Measurements from ENCODE around the gene CASTOR2. TPM values are rescaled to one million over a fixed set of nuclear protein-coding genes. Genes with fewer than 3 reads are reported as not detected.
"Not testable (repeated sequence)": the region's sequence is repeated elsewhere in the genome, so short reads cannot be mapped to it uniquely, and the experiment has no call there.

The CASTOR2 gene
- 10 to 100 TPM in 1 of 2 donors, 1 to 10 TPM in 1; 9.6 to 14.0 TPM for total RNA-seq

DNA sequence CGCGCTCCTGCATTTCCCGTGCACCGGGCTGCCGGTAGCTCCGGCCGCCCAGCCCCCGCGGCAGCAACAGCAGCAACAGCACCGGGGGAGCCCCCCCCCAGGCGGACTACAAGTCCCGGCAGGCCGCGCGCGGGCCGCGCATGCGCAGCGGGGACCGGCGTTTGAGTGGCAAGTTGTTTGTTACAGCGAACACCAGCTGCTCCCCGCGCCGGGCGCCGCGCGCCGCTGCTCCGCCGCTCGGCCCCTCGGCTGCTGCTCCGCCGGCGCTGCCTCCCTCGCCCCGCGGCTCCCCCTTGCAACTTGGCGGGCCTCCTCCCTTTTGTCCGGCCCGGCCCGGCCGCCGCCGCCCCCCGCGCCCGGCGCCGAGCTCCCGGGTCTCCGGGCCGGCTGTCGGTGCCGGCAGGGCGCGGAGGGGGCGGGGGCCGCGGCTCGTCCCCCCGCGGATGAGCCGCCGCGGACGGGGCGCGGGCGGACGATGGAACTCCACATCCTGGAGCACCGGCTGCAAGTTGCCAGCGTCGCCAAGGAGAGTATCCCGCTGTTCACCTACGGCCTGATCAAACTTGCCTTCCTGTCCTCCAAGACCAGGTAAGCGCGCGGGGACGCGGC, at the start of gene CASTOR2:
CASTOR2 (plus strand) TSS at position 195 of the 609 bp plus-strand sequence; CDS start at position 476, 281 bp downstream.
- no CpG with 5 or more reads among the region's 84 CpGs for WGBS, 2 donors

DNA sequence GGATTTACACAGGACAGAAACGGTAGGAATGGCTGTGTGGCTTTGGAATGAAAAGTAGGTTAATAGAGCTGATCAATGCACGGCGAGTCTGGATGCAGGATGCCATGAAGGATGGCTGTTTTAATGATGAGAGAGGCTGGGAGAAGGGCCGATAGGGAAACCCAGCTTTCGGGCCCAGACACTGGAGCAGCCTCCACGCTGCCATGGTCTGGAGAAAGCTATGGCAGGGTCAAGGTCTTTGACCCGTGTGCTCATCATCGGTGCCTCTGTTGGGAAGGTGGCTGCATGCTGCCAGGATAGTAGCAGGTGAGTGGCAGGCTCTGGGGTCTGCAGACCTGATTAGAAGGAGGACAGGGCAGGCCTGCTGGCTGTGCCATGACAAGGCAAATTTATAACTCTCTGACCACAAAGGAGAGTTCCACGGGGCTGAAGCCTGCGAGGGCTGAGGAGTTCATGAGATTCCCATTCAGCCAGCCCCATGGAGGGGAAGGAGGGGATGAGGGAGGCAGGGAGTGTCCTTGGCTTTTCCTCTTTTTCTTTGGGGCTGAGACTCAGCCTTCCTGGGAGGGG, 42.1 kb upstream of the CASTOR2 start:
- WGBS, 2 donors = 72 to 73% methylated on average over 6 to 9 of the region's 10 CpGs

More for the DNA sequence above, at the start of gene CASTOR2:
- H3K4me3 ChIP-seq; H3K27ac ChIP-seq; intact Hi-C loops (cut with DNase I); H3K36me3 ChIP-seq (replicated peaks in 1 of 2; ENCODE audit: insufficient read depth in 1 of 2, low read depth in 2 of 2); H3K4me1 ChIP-seq; H3K9me3 ChIP-seq; H3K27me3 ChIP-seq: not testable (repeated sequence)
- peak; percentile 89 for ATAC-seq
- DNase-seq = peak; percentile 65 to 88 (median 76)
- TF ChIP-seq POLR2A (IDR thresholded peaks at IDR 0.05) = peak in 1 of 3 donors; percentile 17

GRCh38 chr7:74923644-74924043, 40.9 kb upstream of the CASTOR2 start:
- intact Hi-C loops (cut with DNase I); H3K36me3 ChIP-seq (replicated peaks in 1 of 2; ENCODE audit: insufficient read depth in 1 of 2, low read depth in 2 of 2); H3K27me3 ChIP-seq; H3K9me3 ChIP-seq; ATAC-seq; H3K27ac ChIP-seq; H3K4me1 ChIP-seq; DNase-seq; H3K4me3 ChIP-seq: not testable (repeated sequence)
- 80 to 93% methylated on average over 1 of the region's 1 CpG for WGBS, 2 donors

More for the DNA sequence above, 42.1 kb upstream of the CASTOR2 start:
- DNase-seq; H3K27ac ChIP-seq; intact Hi-C loops (cut with DNase I); H3K27me3 ChIP-seq; H3K4me3 ChIP-seq; H3K4me1 ChIP-seq; H3K36me3 ChIP-seq (replicated peaks in 1 of 2; ENCODE audit: insufficient read depth in 1 of 2, low read depth in 2 of 2); H3K9me3 ChIP-seq; ATAC-seq: not testable (repeated sequence)

GRCh38 chr7:74926968-74927367, 37.5 kb upstream of the CASTOR2 start:
- ATAC-seq; H3K27ac ChIP-seq; H3K27me3 ChIP-seq; H3K36me3 ChIP-seq (replicated peaks in 1 of 2; ENCODE audit: insufficient read depth in 1 of 2, low read depth in 2 of 2); intact Hi-C loops (cut with DNase I); H3K4me1 ChIP-seq; DNase-seq; H3K9me3 ChIP-seq; H3K4me3 ChIP-seq: not testable (repeated sequence)
- no CpG with 5 or more reads among the region's 1 CpG for WGBS, 2 donors

DNA sequence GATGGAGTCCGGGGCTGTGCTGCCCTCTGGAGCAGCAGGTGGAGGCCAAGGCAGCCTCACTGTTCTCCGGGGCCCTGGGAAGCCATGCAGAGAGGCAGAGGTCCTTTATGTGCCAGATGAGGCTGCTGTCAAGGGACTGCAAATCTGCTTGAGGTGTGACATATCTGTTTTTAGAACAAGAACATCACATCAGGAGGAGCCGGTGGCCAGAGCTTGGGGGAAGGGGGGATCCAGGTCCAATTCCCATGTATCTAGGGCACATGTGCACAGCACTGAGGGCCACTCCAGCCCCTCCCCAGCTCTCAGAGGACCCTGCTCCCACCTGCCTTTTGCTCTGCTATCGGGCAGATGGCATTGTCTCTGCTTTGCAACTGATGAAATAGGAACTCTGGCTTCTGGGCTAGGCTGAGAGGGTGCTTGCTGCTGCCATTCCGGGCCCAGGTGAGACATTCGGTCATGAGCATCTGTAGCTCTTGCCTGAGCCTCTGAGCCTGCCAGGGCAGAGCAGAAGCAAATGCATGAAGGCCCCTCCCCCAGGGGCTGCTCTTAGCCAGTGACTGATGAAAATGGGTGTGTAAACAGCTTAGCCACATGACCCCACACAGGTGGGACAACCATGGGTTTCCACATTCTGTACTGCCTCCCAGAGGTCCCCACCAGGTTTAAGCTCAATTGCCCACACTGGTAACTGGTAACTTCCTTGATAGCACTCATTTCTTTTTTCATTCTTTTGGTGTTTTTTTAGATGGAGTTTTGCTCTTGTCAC, 32.8 kb upstream of the CASTOR2 start:
- ATAC-seq = not testable (repeated sequence)

DNA sequence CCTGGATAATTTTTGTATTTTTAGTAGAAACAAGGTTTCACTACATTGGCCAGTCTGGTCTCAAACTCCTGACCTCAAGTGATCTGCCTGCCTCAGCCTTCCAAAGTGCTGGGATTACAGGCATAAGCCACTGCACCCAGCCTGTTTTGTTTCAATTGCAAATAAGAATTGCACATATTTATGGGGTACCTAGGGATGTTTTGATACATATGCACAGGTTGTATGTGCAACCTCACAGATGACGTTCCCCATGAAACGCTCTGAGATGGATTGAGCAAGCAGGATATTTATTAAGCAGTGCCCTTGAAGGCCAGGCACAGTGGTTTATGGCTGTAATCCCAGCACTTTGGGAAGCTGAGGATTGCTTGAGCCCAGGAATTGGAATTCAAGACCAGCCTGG, 25.1 kb upstream of the CASTOR2 start:
- H3K9me3 ChIP-seq; H3K36me3 ChIP-seq (replicated peaks in 1 of 2; ENCODE audit: insufficient read depth in 1 of 2, low read depth in 2 of 2); H3K4me1 ChIP-seq; H3K4me3 ChIP-seq; H3K27me3 ChIP-seq; intact Hi-C loops (cut with DNase I); H3K27ac ChIP-seq; DNase-seq; ATAC-seq: not testable (repeated sequence)
- no CpG with 5 or more reads among the region's 2 CpGs for WGBS, 2 donors

More for the DNA sequence above, 32.8 kb upstream of the CASTOR2 start:
- H3K27me3 ChIP-seq; H3K36me3 ChIP-seq (replicated peaks in 1 of 2; ENCODE audit: insufficient read depth in 1 of 2, low read depth in 2 of 2); DNase-seq; intact Hi-C loops (cut with DNase I); H3K4me3 ChIP-seq; H3K27ac ChIP-seq; H3K9me3 ChIP-seq; H3K4me1 ChIP-seq: not testable (repeated sequence)
- no CpG with 5 or more reads among the region's 6 CpGs for WGBS, 2 donors

DNA sequence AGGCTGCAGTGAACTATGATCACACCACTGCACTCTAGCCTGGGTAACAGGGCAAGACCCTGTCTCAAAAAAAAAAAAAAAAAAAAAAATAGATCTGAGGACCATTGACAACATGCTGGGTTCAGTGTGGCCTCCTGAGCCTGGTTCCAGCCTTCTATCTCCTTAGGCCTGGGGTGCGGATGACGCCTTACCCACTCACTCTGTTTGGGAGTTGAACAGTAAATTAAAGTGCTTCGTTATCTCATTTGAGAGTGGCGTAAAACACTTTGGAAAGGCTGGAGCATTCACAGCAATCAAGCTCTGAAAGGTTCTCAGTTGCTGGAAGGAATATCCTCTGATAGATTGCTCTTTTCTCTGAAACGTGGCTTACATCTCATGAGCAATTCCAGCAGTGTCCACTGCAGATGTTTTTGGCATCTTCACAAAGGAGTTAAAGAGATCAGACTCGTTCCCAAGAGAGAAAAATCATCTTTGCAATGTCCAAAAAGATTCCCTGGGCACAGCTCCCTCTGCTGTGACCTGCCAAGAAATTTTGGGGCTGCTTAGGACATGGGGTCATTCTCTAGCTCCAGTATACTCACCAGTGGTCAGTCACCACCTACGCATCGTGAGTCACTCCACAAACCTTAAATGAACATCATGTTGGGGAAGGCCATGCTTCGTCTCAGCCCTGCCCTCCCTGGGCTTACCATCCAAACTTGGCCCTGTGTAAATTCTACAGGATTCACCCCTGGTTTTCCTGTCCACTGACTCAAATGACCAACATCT, 23.0 kb upstream of the CASTOR2 start:
- ATAC-seq (peak; percentile 58), DNase-seq (peak in 3 of 4 donors; percentile 9 to 43 (median 10))
- H3K4me3 ChIP-seq; H3K9me3 ChIP-seq; intact Hi-C loops (cut with DNase I); H3K27me3 ChIP-seq; H3K4me1 ChIP-seq; H3K36me3 ChIP-seq (replicated peaks in 1 of 2; ENCODE audit: insufficient read depth in 1 of 2, low read depth in 2 of 2); H3K27ac ChIP-seq: not testable (repeated sequence)
- WGBS, 2 donors = 84% methylated on average over 3 of the region's 9 CpGs; no CpG with 5 or more reads in 1 of the 2 donors

- not testable (repeated sequence) for H3K27ac ChIP-seq
Measured at GRCh38 chr7:74943923-74944322, 20.6 kb upstream of the CASTOR2 start.

DNA sequence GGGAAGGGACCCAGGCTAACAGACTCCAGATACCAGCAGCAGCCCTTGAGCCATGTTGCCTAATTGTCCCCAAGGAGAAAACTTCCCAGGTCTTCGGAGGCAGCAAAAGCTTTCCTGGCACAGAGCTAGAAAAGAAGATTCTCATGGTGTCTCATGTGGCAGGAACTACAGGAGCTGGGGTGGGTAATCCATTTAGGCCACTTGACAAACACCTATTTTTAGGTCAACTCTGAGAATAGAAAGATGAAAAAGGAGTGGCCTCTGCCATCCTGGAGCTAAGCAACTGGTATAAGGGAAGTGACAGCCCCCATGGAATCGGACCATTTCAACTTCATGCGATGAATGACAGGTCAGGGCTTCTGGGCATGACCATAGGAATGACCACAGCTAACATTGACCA, 16.8 kb upstream of the CASTOR2 start:
- intact Hi-C loops (cut with DNase I); DNase-seq; H3K4me3 ChIP-seq; H3K4me1 ChIP-seq; ATAC-seq; H3K27ac ChIP-seq; H3K36me3 ChIP-seq (replicated peaks in 1 of 2; ENCODE audit: insufficient read depth in 1 of 2, low read depth in 2 of 2); H3K27me3 ChIP-seq; H3K9me3 ChIP-seq: not testable (repeated sequence)
- WGBS, 2 donors = no CpG with 5 or more reads among the region's 3 CpGs

More at GRCh38 chr7:74943923-74944322, 20.6 kb upstream of the CASTOR2 start:
- H3K4me1 ChIP-seq; DNase-seq; H3K9me3 ChIP-seq; H3K27me3 ChIP-seq; H3K4me3 ChIP-seq; intact Hi-C loops (cut with DNase I); ATAC-seq; H3K36me3 ChIP-seq (replicated peaks in 1 of 2; ENCODE audit: insufficient read depth in 1 of 2, low read depth in 2 of 2): not testable (repeated sequence)
- WGBS, 2 donors = 61 to 74% methylated on average over 4 of the region's 4 CpGs

DNA sequence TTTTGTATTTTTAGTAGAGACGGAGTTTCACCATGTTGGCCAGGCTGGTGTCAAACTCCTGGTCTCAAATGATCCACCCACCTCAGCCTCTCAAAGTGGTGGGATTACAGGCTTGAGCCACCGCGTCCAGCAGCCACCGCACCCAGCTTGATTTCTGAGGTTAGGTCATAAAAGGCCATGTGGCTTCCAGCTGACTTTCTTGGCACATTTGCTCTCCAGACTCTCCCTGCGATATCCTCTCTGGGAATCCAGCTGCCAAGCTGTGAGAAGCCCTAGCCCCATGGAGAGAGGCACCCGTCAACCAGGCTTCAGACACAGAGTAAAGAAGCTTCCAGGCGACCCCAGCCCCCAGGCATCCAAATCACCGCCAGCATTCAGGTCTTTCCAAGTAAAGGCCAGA, 10.7 kb upstream of the CASTOR2 start:
- not testable (repeated sequence) for DNase-seq, H3K27me3 ChIP-seq
- WGBS, 2 donors = no CpG with 5 or more reads among the region's 8 CpGs

GRCh38 chr7:74958328-74958727, 6.2 kb upstream of the CASTOR2 start:
- H3K36me3 ChIP-seq (replicated peaks in 1 of 2; ENCODE audit: insufficient read depth in 1 of 2, low read depth in 2 of 2); H3K27ac ChIP-seq; H3K4me3 ChIP-seq; intact Hi-C loops (cut with DNase I); ATAC-seq; DNase-seq; H3K27me3 ChIP-seq; H3K9me3 ChIP-seq; H3K4me1 ChIP-seq: not testable (repeated sequence)
- no CpG with 5 or more reads among the region's 2 CpGs for WGBS, 2 donors

More for the DNA sequence above, 10.7 kb upstream of the CASTOR2 start:
- H3K4me3 ChIP-seq; ATAC-seq; intact Hi-C loops (cut with DNase I); H3K36me3 ChIP-seq (replicated peaks in 1 of 2; ENCODE audit: insufficient read depth in 1 of 2, low read depth in 2 of 2); H3K4me1 ChIP-seq; H3K9me3 ChIP-seq; H3K27ac ChIP-seq: not testable (repeated sequence)

All from body of pancreas (tissue), 4 donors.